ENCODE data around the gene MVK.

- TF ChIP-seq CTCF (IDR thresholded peaks at IDR 0.05; ENCODE audit: poor library complexity) = no peak
- no peak for TF ChIP-seq EZH2 (IDR thresholded peaks at IDR 0.05; ENCODE audit: borderline replicate concordance)
- no peak for TF ChIP-seq EZH2phosphoT487 (IDR thresholded peaks at IDR 0.05; ENCODE audit: low read depth, severe bottlenecking, unreplicated experiment)
These were observed 69.0 kb downstream of the MVK start for GRCh38 chr12:109642506-109643132.
